ENCODE measurements around the gene SPHK2. TPM values are rescaled to one million over a fixed set of nuclear protein-coding genes. Genes with fewer than 3 reads are reported as not detected.

The SPHK2 gene
- total RNA-seq, 1 donor from 2014 or later: 146 TPM

DNA sequence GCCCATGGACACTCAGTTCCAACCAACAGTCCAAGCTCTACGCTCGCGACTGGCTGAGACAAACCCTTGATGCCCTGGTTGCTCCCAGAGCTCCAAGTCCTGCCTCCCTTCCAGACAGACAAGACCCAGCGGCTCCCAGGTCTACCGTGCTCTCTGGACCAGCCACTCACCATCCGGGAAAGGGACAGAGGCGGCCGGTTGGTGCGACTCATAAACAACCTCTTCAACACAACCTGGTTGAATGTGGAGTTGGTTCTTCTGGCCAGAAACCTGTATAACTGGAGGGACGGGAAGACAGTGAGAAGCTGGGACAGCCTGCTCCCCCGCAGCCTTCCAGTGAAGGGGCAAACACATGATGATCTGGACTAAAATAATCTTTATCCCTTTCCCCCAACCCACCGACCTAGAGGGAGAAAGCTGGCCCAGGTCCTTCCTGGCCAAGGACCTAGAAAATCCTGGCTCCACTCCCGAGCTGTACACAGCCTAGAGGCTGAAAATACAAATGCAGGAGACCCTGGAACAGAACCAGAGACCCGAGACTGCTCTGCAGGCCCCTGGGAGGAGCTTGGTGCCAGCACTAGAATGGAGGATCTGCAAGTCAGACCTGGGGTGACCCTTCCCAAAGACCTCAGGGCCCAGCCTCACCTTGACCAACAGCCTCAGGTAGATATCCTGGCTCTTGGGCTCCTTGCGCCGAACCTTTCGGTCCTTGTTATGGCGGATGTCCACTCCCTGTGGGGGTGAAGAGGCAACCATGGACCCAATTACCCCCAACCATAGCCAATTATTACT, 2.0 kb upstream of the SPHK2 start:
- Mint-ChIP-seq H3K27ac (ENCODE audit: unreplicated experiment) (peak overlapping the region; percentile 96), H3K4me3 (ENCODE audit: unreplicated experiment) (peak overlapping the region; percentile 95), H3K9me3 (ENCODE audit: unreplicated experiment) (peaks cover 6% of the 10 kb centered on the region), H3K36me3 (ENCODE audit: unreplicated experiment) (no peaks in the 10 kb centered on the region), H3K27me3 (ENCODE audit: unreplicated experiment) (peaks cover 7% of the 10 kb centered on the region), H3K4me1 (ENCODE audit: low read depth, unreplicated experiment) (peaks cover 18% of the 10 kb centered on the region)
- no peak for DNase-seq
- TF ChIP-seq, protein P1, sequence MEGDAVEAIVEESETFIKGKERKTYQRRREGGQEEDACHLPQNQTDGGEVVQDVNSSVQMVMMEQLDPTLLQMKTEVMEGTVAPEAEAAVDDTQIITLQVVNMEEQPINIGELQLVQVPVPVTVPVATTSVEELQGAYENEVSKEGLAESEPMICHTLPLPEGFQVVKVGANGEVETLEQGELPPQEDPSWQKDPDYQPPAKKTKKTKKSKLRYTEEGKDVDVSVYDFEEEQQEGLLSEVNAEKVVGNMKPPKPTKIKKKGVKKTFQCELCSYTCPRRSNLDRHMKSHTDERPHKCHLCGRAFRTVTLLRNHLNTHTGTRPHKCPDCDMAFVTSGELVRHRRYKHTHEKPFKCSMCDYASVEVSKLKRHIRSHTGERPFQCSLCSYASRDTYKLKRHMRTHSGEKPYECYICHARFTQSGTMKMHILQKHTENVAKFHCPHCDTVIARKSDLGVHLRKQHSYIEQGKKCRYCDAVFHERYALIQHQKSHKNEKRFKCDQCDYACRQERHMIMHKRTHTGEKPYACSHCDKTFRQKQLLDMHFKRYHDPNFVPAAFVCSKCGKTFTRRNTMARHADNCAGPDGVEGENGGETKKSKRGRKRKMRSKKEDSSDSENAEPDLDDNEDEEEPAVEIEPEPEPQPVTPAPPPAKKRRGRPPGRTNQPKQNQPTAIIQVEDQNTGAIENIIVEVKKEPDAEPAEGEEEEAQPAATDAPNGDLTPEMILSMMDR (IDR thresholded peaks at IDR 0.05; ENCODE audit: partially characterized antibody, unreplicated experiment): no peak

- Mint-ChIP-seq H3K4me3 (ENCODE audit: unreplicated experiment) (peak overlapping the region; percentile 95), H3K27ac (ENCODE audit: unreplicated experiment) (peak overlapping the region; percentile 96), H3K4me1 (ENCODE audit: low read depth, unreplicated experiment) (peaks cover 22% of the 10 kb centered on the region), H3K27me3 (ENCODE audit: unreplicated experiment) (peaks cover 11% of the 10 kb centered on the region), H3K36me3 (ENCODE audit: unreplicated experiment) (no peaks in the 10 kb centered on the region), H3K9me3 (ENCODE audit: unreplicated experiment) (peaks cover 9% of the 10 kb centered on the region)
- no peak for DNase-seq
- TF ChIP-seq, protein P1 (IDR thresholded peaks at IDR 0.05; ENCODE audit: partially characterized antibody, unreplicated experiment): no peak
Measured at GRCh38 chr19:48618278-48618915, 909 bp upstream of the SPHK2 start.

DNA sequence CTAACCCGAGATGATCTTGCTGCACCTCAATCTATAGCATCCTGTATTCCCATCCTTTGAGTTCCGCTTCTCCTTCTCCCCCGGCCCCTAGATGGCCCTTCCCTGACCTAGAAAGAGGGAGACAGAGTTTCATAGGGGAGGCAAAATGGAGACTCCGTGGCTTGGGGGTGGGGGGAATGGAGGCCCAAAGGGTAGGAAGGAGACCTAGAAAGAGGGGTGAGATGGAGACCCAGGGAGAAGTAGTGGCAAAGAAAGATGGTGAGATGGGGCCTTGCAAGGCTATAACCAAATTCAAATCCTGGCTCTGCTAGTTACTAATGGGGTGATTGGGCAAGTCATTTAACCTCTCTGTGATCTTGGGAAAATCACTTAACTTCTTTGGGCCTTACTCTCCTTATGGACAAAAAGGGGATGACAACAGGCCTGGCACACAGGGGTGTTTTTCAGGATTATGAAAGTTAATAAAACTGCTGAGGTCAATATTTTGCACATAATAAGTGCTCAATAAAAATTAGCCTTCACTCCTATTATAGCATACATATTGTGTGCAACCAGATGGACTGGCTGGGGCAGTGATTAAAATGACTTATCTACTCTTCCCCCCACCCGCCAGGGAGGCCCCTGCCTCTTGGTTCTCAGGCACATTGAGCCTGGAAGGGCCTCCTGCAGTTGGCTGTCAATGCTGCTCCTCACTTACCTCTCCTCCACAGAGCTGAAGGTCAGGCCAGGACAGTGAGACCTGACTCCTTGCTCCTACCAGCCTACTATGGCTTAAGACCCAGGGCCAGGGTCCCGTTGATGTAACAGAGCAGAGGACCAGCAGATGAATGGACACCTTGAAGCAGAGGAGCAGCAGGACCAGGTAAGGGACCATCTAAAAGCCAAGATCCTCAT, 633 bp downstream of the SPHK2 start:
- Mint-ChIP-seq H3K27me3 (ENCODE audit: unreplicated experiment) (peaks cover 14% of the 10 kb centered on the region), H3K27ac (ENCODE audit: unreplicated experiment) (peak overlapping the region; percentile 96), H3K36me3 (ENCODE audit: unreplicated experiment) (no peaks in the 10 kb centered on the region), H3K9me3 (ENCODE audit: unreplicated experiment) (peaks cover 15% of the 10 kb centered on the region), H3K4me3 (ENCODE audit: unreplicated experiment) (peak overlapping the region; percentile 95), H3K4me1 (ENCODE audit: low read depth, unreplicated experiment) (peaks cover 26% of the 10 kb centered on the region)
- TF ChIP-seq, protein P1 (IDR thresholded peaks at IDR 0.05; ENCODE audit: partially characterized antibody, unreplicated experiment): no peak
- DNase-seq: no peak

DNA sequence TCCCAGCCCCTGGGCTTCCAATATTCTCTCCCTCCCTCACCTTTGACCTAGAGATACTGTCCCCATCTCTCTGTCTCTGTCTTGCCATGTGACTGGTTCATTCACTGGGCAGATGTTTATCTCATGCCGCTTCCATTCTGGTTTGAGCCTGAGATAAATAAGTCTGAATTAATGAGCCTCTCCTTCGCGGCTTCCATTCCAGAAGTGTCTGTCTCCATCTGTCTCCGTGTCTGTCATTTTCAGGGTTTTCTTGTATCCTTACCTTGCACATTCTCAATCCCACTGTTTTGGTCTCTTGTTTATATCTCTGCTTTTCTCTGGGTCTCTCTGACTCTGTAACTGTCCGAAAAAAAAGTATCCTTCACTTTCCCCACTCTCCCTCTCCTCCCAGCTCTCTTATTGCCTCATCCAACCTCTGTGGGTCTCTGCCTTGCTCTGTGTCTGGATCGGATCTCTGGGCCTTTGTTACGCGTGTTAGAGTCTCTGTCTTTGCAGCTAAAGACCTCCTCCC, 4.3 kb downstream of the SPHK2 start:
- Mint-ChIP-seq H3K27ac (ENCODE audit: unreplicated experiment) (peak overlapping the region; percentile 100), H3K9me3 (ENCODE audit: unreplicated experiment) (peaks cover 19% of the 10 kb centered on the region), H3K4me3 (ENCODE audit: unreplicated experiment) (peak overlapping the region; percentile 98), H3K36me3 (ENCODE audit: unreplicated experiment) (no peaks in the 10 kb centered on the region), H3K27me3 (ENCODE audit: unreplicated experiment) (peaks cover 11% of the 10 kb centered on the region), H3K4me1 (ENCODE audit: low read depth, unreplicated experiment) (peaks cover 28% of the 10 kb centered on the region)
- DNase-seq: no peak
- TF ChIP-seq, protein P1 (IDR thresholded peaks at IDR 0.05; ENCODE audit: partially characterized antibody, unreplicated experiment): no peak
